ENCODE results near the gene TIE1. TPM values are rescaled to one million over a fixed set of nuclear protein-coding genes. Genes with fewer than 3 reads are reported as not detected.

Gene TIE1
- total and polyA plus RNA-seq, 9 of the 15 experiments (the other 6 are each of a cell fraction or from before 2014, with no cell fraction given) = 0.07 to 0.49 (median 0.14) TPM; not detected in 4

GRCh38 chr1:43367026-43367903 lies 66.5 kb downstream of the TIE1 start:
- peak overlapping the region; percentile 89 for H3K27ac ChIP-seq (ENCODE audit: extremely low read depth, low read depth, low read length)
- intact Hi-C loops (cut with micrococcal nuclease) = no loop called here
- 1% methylated on average over 39 of the region's 48 CpGs for WGBS (ENCODE audit: insufficient coverage, low coverage, missing lambda C conversion rate)
- H4K20me1 ChIP-seq (replicated peaks; ENCODE audit: control insufficient read depth, insufficient read depth, low read length) = peaks cover 10% of the 10 kb centered on the region
- ATAC-seq (peak; percentile 40), FAIRE-seq (peak; percentile 82), DNase-seq (ENCODE audit: extremely low read depth in 1 of 4, low spot score in 3 of 4) (peak; percentile 87 to 90 (median 90))
- in situ Hi-C loops (cut with MboI) = no loop called here
- POLR2A ChIA-PET = interaction anchor here (0.5 to 3.1 kb wide), 9 partner anchors 8 to 519 kb away, joined by 3 to 20 read pairs (median 5); partner anchors contain the start of genes CDC20, MED8 and SZT2
- BruUV-seq (replicated peaks) = TSS peak; percentile 61
- H3K4me1 ChIP-seq (replicated peaks in 1 of 2; ENCODE audit: control insufficient read depth in 2 of 2, insufficient read depth in 2 of 2, low read length in 2 of 2) = peaks cover 31 to 45% of the 10 kb centered on the region in 2 experiments
- peak overlapping the region; percentile 78 for H2AFZ ChIP-seq (ENCODE audit: low read depth, low read length)
- H3K4me2 ChIP-seq (ENCODE audit: insufficient read depth, low read length) = peak overlapping the region; percentile 93
- H3K79me2 ChIP-seq (ENCODE audit: control insufficient read depth, insufficient read depth, low read length) = peaks cover 40% of the 10 kb centered on the region
- peaks cover 12% of the 10 kb centered on the region for H3K9me1 ChIP-seq (ENCODE audit: control insufficient read depth, insufficient read depth, low read length)
- peaks cover 37% of the 10 kb centered on the region for H3K36me3 ChIP-seq (ENCODE audit: control insufficient read depth, insufficient read depth, low read length)
- CTCF ChIA-PET (ENCODE audit: low intra/inter-chr PET ratio) = no interaction called here
- H3K9me3 ChIP-seq (replicated peaks; ENCODE audit: control insufficient read depth, insufficient read depth, low read depth, low read length) = no peaks in the 10 kb centered on the region
- no peaks in the 10 kb centered on the region for H3K27me3 ChIP-seq (ENCODE audit: control insufficient read depth in 2 of 2, insufficient read depth in 2 of 2, low read length in 2 of 2)
- peak overlapping the region; percentile 76 to 97 for H3K9ac ChIP-seq (ENCODE audit: insufficient read depth in 1 of 2, low read depth in 2 of 2, low read length in 2 of 2)
- H3K4me3 ChIP-seq = peak overlapping the region; percentile 64
- TF ChIP-seq, protein P1, sequence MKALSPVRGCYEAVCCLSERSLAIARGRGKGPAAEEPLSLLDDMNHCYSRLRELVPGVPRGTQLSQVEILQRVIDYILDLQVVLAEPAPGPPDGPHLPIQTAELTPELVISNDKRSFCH (CRISPR knock-in tag; IDR thresholded peaks at IDR 0.05) = no peak
- TF ChIP-seq, protein P1 (tag; IDR thresholded peaks at IDR 0.05) = no peak
- TF ChIP-seq UBTF (IDR thresholded peaks at IDR 0.05; ENCODE audit: borderline replicate concordance in 1 of 2, low read depth in 2 of 2, low read length in 2 of 2) (peak; percentile 82 to 86; a peak in 3 of 4 replicates), ZFX (CRISPR knock-in tag; IDR thresholded peaks at IDR 0.05) (peak; percentile 58), MLLT1 (IDR thresholded peaks at IDR 0.05) (0 out of 4 replicates have a peak, but pooled peaks of 1 of the 2 experiments have one; percentile 9), COPS2 (conservative IDR thresholded peaks at IDR 0.05) (no peak), ARID3A (IDR thresholded peaks at IDR 0.05; ENCODE audit: borderline replicate concordance, low read depth, low read length) (no peak), ZNF184 (CRISPR knock-in tag; IDR thresholded peaks at IDR 0.05) (no peak), CBFA2T2 (conservative IDR thresholded peaks at IDR 0.05) (peak; percentile 89), NR4A1 (CRISPR knock-in tag; IDR thresholded peaks at IDR 0.05) (no peak), NR4A1 (tag; IDR thresholded peaks at IDR 0.05) (peak; percentile 72; the same call in 1 of the 2 replicates), YBX1 (IDR thresholded peaks at IDR 0.05) (no peak)
- TF ChIP-seq, protein P2, sequence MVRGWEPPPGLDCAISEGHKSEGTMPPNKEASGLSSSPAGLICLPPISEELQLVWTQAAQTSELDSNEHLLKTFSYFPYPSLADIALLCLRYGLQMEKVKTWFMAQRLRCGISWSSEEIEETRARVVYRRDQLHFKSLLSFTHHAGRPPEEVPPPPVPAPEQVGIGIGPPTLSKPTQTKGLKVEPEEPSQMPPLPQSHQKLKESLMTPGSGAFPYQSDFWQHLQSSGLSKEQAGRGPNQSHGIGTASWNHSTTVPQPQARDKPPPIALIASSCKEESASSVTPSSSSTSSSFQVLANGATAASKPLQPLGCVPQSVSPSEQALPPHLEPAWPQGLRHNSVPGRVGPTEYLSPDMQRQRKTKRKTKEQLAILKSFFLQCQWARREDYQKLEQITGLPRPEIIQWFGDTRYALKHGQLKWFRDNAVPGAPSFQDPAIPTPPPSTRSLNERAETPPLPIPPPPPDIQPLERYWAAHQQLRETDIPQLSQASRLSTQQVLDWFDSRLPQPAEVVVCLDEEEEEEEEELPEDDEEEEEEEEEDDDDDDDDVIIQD (CRISPR knock-in tag; IDR thresholded peaks at IDR 0.05) = no peak
